ENCODE measurements around the gene VCL. TPM values are rescaled to one million over a fixed set of nuclear protein-coding genes. Genes with fewer than 3 reads are reported as not detected.

VCL gene
- total RNA-seq, 2 donors from 2014 or later: 109 to 214 TPM

- H3K36me3 Mint-ChIP-seq (ENCODE audit: low read depth): peaks cover 56% of the 10 kb centered on the region
- no peaks in the 10 kb centered on the region for H3K9me3 Mint-ChIP-seq
- H3K4me1 Mint-ChIP-seq: peaks cover 15% of the 10 kb centered on the region
- no peak overlapping the region for H3K4me3 Mint-ChIP-seq
- H3K4me3 ChIP-seq (ENCODE audit: low read length): no peak overlapping the region
- H3K36me3 ChIP-seq (ENCODE audit: control insufficient read depth, insufficient read depth, low read length): peaks cover 65% of the 10 kb centered on the region
- H3K9me3 ChIP-seq (ENCODE audit: control insufficient read depth, low read length): no peaks in the 10 kb centered on the region
- no peaks in the 10 kb centered on the region for H3K27me3 Mint-ChIP-seq (ENCODE audit: insufficient read depth)
- H3K27ac Mint-ChIP-seq: no peak overlapping the region
- H3K27ac ChIP-seq (ENCODE audit: low read depth, low read length): no peak overlapping the region
- no peaks in the 10 kb centered on the region for H3K27me3 ChIP-seq (ENCODE audit: control insufficient read depth, insufficient read depth, low read length, poor library complexity, severe bottlenecking)
- no peak for TF ChIP-seq CTCF (conservative IDR thresholded peaks at IDR 0.05)
- DNase-seq: no peak
- 80 to 98% methylated on average over 1 to 3 of the region's 3 CpGs for WGBS, 2 experiments (ENCODE audit: insufficient coverage in 1 of 2, insufficient read length in 1 of 2)
- no peak overlapping the region for H3K9ac ChIP-seq (ENCODE audit: extremely low read depth, low read length, poor library complexity, severe bottlenecking)
- no peaks in the 10 kb centered on the region for H3K4me1 ChIP-seq (ENCODE audit: control insufficient read depth, insufficient read depth, low read length)
These were observed 87.0 kb downstream of the VCL start for GRCh38 chr10:74084955-74085354.

GRCh38 chr10:74086317-74086716, 88.4 kb downstream of the VCL start:
- no peak overlapping the region for H3K27ac Mint-ChIP-seq
- Histone ChIP-seq H3K27ac (ENCODE audit: low read depth, low read length) (peak overlapping the region; percentile 48), H3K27me3 (ENCODE audit: control insufficient read depth, insufficient read depth, low read length, poor library complexity, severe bottlenecking) (no peaks in the 10 kb centered on the region), H3K4me1 (ENCODE audit: control insufficient read depth, insufficient read depth, low read length) (no peaks in the 10 kb centered on the region), H3K9ac (ENCODE audit: extremely low read depth, low read length, poor library complexity, severe bottlenecking) (no peak overlapping the region), H3K36me3 (ENCODE audit: control insufficient read depth, insufficient read depth, low read length) (peaks cover 79% of the 10 kb centered on the region), H3K9me3 (ENCODE audit: control insufficient read depth, low read length) (no peaks in the 10 kb centered on the region), H3K4me3 (ENCODE audit: low read length) (no peak overlapping the region)
- no peak overlapping the region for H3K4me3 Mint-ChIP-seq
- TF ChIP-seq CTCF (conservative IDR thresholded peaks at IDR 0.05): no peak
- H3K27me3 Mint-ChIP-seq (ENCODE audit: insufficient read depth): no peaks in the 10 kb centered on the region
- no peak for DNase-seq
- peaks cover 63% of the 10 kb centered on the region for H3K36me3 Mint-ChIP-seq (ENCODE audit: low read depth)
- H3K4me1 Mint-ChIP-seq: peaks cover 3% of the 10 kb centered on the region
- no peaks in the 10 kb centered on the region for H3K9me3 Mint-ChIP-seq
- WGBS, 2 experiments (ENCODE audit: insufficient coverage in 1 of 2, insufficient read length in 1 of 2): 93 to 100% methylated on average over 2 of the region's 2 CpGs

GRCh38 chr10:74088722-74089121, 90.8 kb downstream of the VCL start:
- Mint-ChIP-seq H3K27ac (no peak overlapping the region), H3K27me3 (ENCODE audit: insufficient read depth) (no peaks in the 10 kb centered on the region), H3K4me1 (peaks cover 2% of the 10 kb centered on the region), H3K4me3 (no peak overlapping the region), H3K36me3 (ENCODE audit: low read depth) (peaks cover 66% of the 10 kb centered on the region), H3K9me3 (no peaks in the 10 kb centered on the region)
- Histone ChIP-seq H3K9ac (ENCODE audit: extremely low read depth, low read length, poor library complexity, severe bottlenecking) (no peak overlapping the region), H3K4me3 (ENCODE audit: low read length) (no peak overlapping the region), H3K27ac (ENCODE audit: low read depth, low read length) (no peak overlapping the region), H3K9me3 (ENCODE audit: control insufficient read depth, low read length) (no peaks in the 10 kb centered on the region), H3K4me1 (ENCODE audit: control insufficient read depth, insufficient read depth, low read length) (no peaks in the 10 kb centered on the region), H3K36me3 (ENCODE audit: control insufficient read depth, insufficient read depth, low read length) (peaks cover 78% of the 10 kb centered on the region), H3K27me3 (ENCODE audit: control insufficient read depth, insufficient read depth, low read length, poor library complexity, severe bottlenecking) (no peaks in the 10 kb centered on the region)
- no peak for DNase-seq
- TF ChIP-seq CTCF (conservative IDR thresholded peaks at IDR 0.05): no peak
- 57 to 61% methylated on average over 3 of the region's 3 CpGs for WGBS, 2 experiments (ENCODE audit: insufficient coverage in 1 of 2, insufficient read length in 1 of 2)
